Activated B cell treated with CpG ODN at 0.5 μM for 24 hours (primary cell): ENCODE results near the gene ERC1. TPM values are rescaled to one million over a fixed set of nuclear protein-coding genes. Genes with fewer than 3 reads are reported as not detected.

Experiments used
- ATAC-seq: fragments of 200-7000 bp; cut with Tn5 transposase; one replicate; pipeline ENCODE4 v1.10.0; 2021; ENCODE audit warnings: low read depth, mild to moderate bottlenecking, moderate library complexity
- CTCF ChIA-PET: fragments of 350-600 bp; sonication (Branson Sonifier 250); formaldehyde crosslinking; loops from one replicate; lab custom pipeline; 2021; ENCODE audit warnings: antibody characterized with exemption; lab: Charles Lee
- POLR2A ChIA-PET: fragments of 350-600 bp; sonication (Branson Sonifier 250); formaldehyde crosslinking; loops from one replicate; lab custom pipeline; 2021; ENCODE audit warnings: antibody characterized with exemption; lab: Charles Lee
- DNase-seq: peaks from one replicate; pipeline ENCODE4 v3.0.0; 2022
- H3K27ac Mint-ChIP-seq: one replicate; pipeline ENCODE4 v1.8.0; 2020; ENCODE audit warnings: mixed read lengths
- H3K27me3 Mint-ChIP-seq: one replicate; pipeline ENCODE4 v1.8.0; 2021; ENCODE audit warnings: mixed read lengths
- H3K36me3 Mint-ChIP-seq: one replicate; pipeline ENCODE4 v1.8.0; 2021; ENCODE audit warnings: low read depth, mixed read lengths
- H3K4me1 Mint-ChIP-seq: one replicate; pipeline ENCODE4 v1.8.0; 2021; ENCODE audit warnings: mixed read lengths
- H3K4me3 Mint-ChIP-seq: one replicate; pipeline ENCODE4 v1.8.0; 2020; ENCODE audit warnings: mild to moderate bottlenecking, mixed read lengths
- H3K9me3 Mint-ChIP-seq: one replicate; pipeline ENCODE4 v1.8.0; 2020; ENCODE audit warnings: mixed read lengths
- CTCF ChIP-seq: fragments of 200-600 bp; IDR thresholded peaks from one replicate; pipeline ENCODE4 v1.8.0; 2022; ENCODE audit warnings: antibody characterized with exemption, mild to moderate bottlenecking
- intact Hi-C: fragments of 100-400 bp; cut with micrococcal nuclease; formaldehyde crosslinking; loops from one replicate; pipeline ENCODE4 v1.15.1; 2024
- total RNA-seq: library from RNA; stranded (reverse); gene quantifications from 2 replicates; pipeline ENCODE4 v1.2.3, GENCODE V29; 2022

The ERC1 gene
- total RNA-seq, 1 donor from 2014 or later = 57.0 TPM

GRCh38 chr12:1360441-1361210 lies 369.6 kb downstream of the ERC1 start:
- Mint-ChIP-seq H3K36me3 (peaks cover 13% of the 10 kb centered on the region), H3K9me3 (peaks cover 6% of the 10 kb centered on the region), H3K27me3 (no peaks in the 10 kb centered on the region), H3K4me3 (no peak overlapping the region), H3K4me1 (no peaks in the 10 kb centered on the region), H3K27ac (no peak overlapping the region)
- DNase-seq = no peak
- ATAC-seq = no peak
- intact Hi-C loops = no loop called here
- ChIA-PET CTCF (no interaction called here), POLR2A (no interaction called here)
- no peak for TF ChIP-seq CTCF

- H3K9me3 Mint-ChIP-seq = peaks cover 6% of the 10 kb centered on the region
- no peaks in the 10 kb centered on the region for H3K27me3 Mint-ChIP-seq
- no peaks in the 10 kb centered on the region for H3K4me1 Mint-ChIP-seq
- no peak for ATAC-seq
- ChIA-PET CTCF (no interaction called here), POLR2A (no interaction called here)
- intact Hi-C loops = no loop called here
- no peak overlapping the region for H3K4me3 Mint-ChIP-seq
- no peak overlapping the region for H3K27ac Mint-ChIP-seq
- no peak for DNase-seq
- H3K36me3 Mint-ChIP-seq = peaks cover 15% of the 10 kb centered on the region
- TF ChIP-seq CTCF = no peak
Observed at GRCh38 chr12:1362143-1362662, 371.2 kb downstream of the ERC1 start.

GRCh38 chr12:1365703-1366102 lies 374.7 kb downstream of the ERC1 start:
- POLR2A ChIA-PET = interaction anchor here (1.2 kb wide), 1 partner anchor 10 kb away, joined by 3 read pairs; no protein-coding TSS in a partner anchor
- H3K4me1 Mint-ChIP-seq = no peaks in the 10 kb centered on the region
- H3K36me3 Mint-ChIP-seq = peaks cover 15% of the 10 kb centered on the region
- no peak for TF ChIP-seq CTCF
- no peak for ATAC-seq
- no peak overlapping the region for H3K27ac Mint-ChIP-seq
- no peak for DNase-seq
- CTCF ChIA-PET = no interaction called here
- intact Hi-C loops = no loop called here
- no peaks in the 10 kb centered on the region for H3K27me3 Mint-ChIP-seq
- H3K4me3 Mint-ChIP-seq = no peak overlapping the region
- H3K9me3 Mint-ChIP-seq = peaks cover 6% of the 10 kb centered on the region

- no peak for ATAC-seq
- H3K27me3 Mint-ChIP-seq = no peaks in the 10 kb centered on the region
- DNase-seq = no peak
- intact Hi-C loops = no loop called here
- H3K36me3 Mint-ChIP-seq = peaks cover 29% of the 10 kb centered on the region
- POLR2A ChIA-PET = no interaction called here
- CTCF ChIA-PET = no interaction called here
- peaks cover 6% of the 10 kb centered on the region for H3K9me3 Mint-ChIP-seq
- H3K27ac Mint-ChIP-seq = no peak overlapping the region
- no peak for TF ChIP-seq CTCF
- no peaks in the 10 kb centered on the region for H3K4me1 Mint-ChIP-seq
- no peak overlapping the region for H3K4me3 Mint-ChIP-seq
Observed at GRCh38 chr12:1367331-1368291, 376.6 kb downstream of the ERC1 start.

GRCh38 chr12:1369460-1369859 lies 378.4 kb downstream of the ERC1 start:
- ATAC-seq (no peak), DNase-seq (no peak)
- Mint-ChIP-seq H3K36me3 (peaks cover 40% of the 10 kb centered on the region), H3K4me3 (no peak overlapping the region), H3K9me3 (peaks cover 6% of the 10 kb centered on the region), H3K27me3 (no peaks in the 10 kb centered on the region), H3K27ac (no peak overlapping the region), H3K4me1 (no peaks in the 10 kb centered on the region)
- TF ChIP-seq CTCF = no peak
- intact Hi-C loops = no loop called here
- ChIA-PET POLR2A (no interaction called here), CTCF (no interaction called here)
